SK-N-SH (cell line): ENCODE results near the gene ITGA2. TPM values are rescaled to one million over a fixed set of nuclear protein-coding genes. Genes with fewer than 3 reads are reported as not detected.

Source experiments
- CTCF ChIA-PET: fragments of 300-600, 350-600 bp; formaldehyde crosslinking; extraction: SDS; loops from one replicate; lab custom pipeline; 2021; lab: Yijun Ruan, JAX
- POLR2A ChIA-PET: fragments of 350-600 bp; sonication (Branson Sonifier 250); formaldehyde crosslinking; extraction: SDS; loops from one replicate; lab custom pipeline; 2020; ENCODE audit warnings: antibody characterized with exemption, inconsistent platforms; lab: Yijun Ruan, JAX
- DNase-seq: peaks from one replicate; pipeline ENCODE4 v3.0.0; 2012
- H2AFZ ChIP-seq: fragments of 200-600 bp; sonication (generic); 2 replicates; pipeline ENCODE4 v1.8.1; 2016; ENCODE audit warnings: antibody characterized with exemption, mild to moderate bottlenecking, low read depth
- H3F3A ChIP-seq: fragments of 200-600 bp; sonication (generic); replicated peaks from 2 replicates; pipeline ENCODE3; 2016; ENCODE audit warnings: antibody characterized with exemption, mild to moderate bottlenecking; ENCODE audit not compliant: insufficient read depth
- H3K27ac ChIP-seq, 2 experiments: fragments of 200-500 bp in 1 of 2; fragments of 200-600 bp in 1 of 2; sonication (Bioruptor generic) in 1 of 2; sonication (generic), shearing (Covaris generic) in 1 of 2; 2 replicates each; pipeline versions ENCODE4 v1.5.1 to v1.6.1; 2014 to 2016; ENCODE audit warnings: low read depth in 2 of 2, inconsistent platforms in 1 of 2, low read length in 1 of 2, mild to moderate bottlenecking in 1 of 2, mixed read lengths in 1 of 2
- H3K27me3 ChIP-seq: fragments of 200-600 bp; sonication (generic), shearing (Covaris generic); 2 replicates; pipeline ENCODE4 v1.6.1; 2016; ENCODE audit warnings: mixed run types; ENCODE audit not compliant: insufficient read depth
- H3K36me3 ChIP-seq, 2 experiments: fragments of 200-500 bp in 1 of 2; fragments of 200-600 bp in 1 of 2; sonication (Bioruptor generic) in 1 of 2; sonication (generic) in 1 of 2; replicated peaks in 1 of 2; 2 replicates each; pipeline versions ENCODE3 to v1.5.1; 2014 to 2016; ENCODE audit warnings: low read length in 1 of 2, mild to moderate bottlenecking in 1 of 2; ENCODE audit not compliant: insufficient read depth in 2 of 2, control insufficient read depth in 1 of 2
- H3K4me1 ChIP-seq, 2 experiments: fragments of 200-500 bp in 1 of 2; fragments of 200-600 bp in 1 of 2; sonication (Bioruptor generic) in 1 of 2; sonication (generic), shearing (Covaris generic) in 1 of 2; 2 replicates each; pipeline versions ENCODE4 v1.5.1 to v1.6.1; 2014 to 2016; ENCODE audit warnings: low read depth in 1 of 2, low read length in 1 of 2, mixed run types in 1 of 2; ENCODE audit not compliant: insufficient read depth in 2 of 2, control insufficient read depth in 1 of 2
- H3K4me2 ChIP-seq: fragments of 200-600 bp; sonication (generic), shearing (Covaris generic); 2 replicates; pipeline ENCODE4 v1.6.1; 2017; ENCODE audit warnings: mixed run types
- H3K4me3 ChIP-seq, 2 experiments: fragments of 200-500 bp in 1 of 2; fragments of 200-600 bp in 1 of 2; sonication (Bioruptor generic) in 1 of 2; sonication (generic), shearing (Covaris generic) in 1 of 2; 2 replicates each; pipeline versions ENCODE4 v1.5.1 to v1.8.1; 2014 to 2016; ENCODE audit warnings: low read depth in 2 of 2, inconsistent platforms in 1 of 2, low read length in 1 of 2, mild to moderate bottlenecking in 1 of 2, mixed read lengths in 1 of 2, moderate library complexity in 1 of 2
- H3K79me2 ChIP-seq: fragments of 200-600 bp; sonication (generic); 2 replicates; pipeline ENCODE4 v1.8.1; 2017; ENCODE audit warnings: mild to moderate bottlenecking; ENCODE audit not compliant: insufficient read depth
- H3K9ac ChIP-seq: fragments of 200-600 bp; sonication (generic); 2 replicates; pipeline ENCODE4 v1.6.1; 2017; ENCODE audit warnings: mixed run types
- H3K9me2 ChIP-seq: fragments of 200-600 bp; sonication (generic); 2 replicates; pipeline ENCODE4 v1.6.1; 2017; ENCODE audit warnings: mixed run types
- H3K9me3 ChIP-seq: fragments of 200-600 bp; sonication (generic); 2 replicates; pipeline ENCODE4 v1.6.1; 2017; ENCODE audit warnings: mixed run types, mild to moderate bottlenecking, moderate library complexity
- H4K20me1 ChIP-seq: fragments of 200-600 bp; sonication (generic); 2 replicates; pipeline ENCODE4 v1.6.1; 2017; ENCODE audit warnings: mild to moderate bottlenecking, mixed run types; ENCODE audit not compliant: insufficient read depth
- CHD2 ChIP-seq: fragments of 150-350 bp; IDR thresholded peaks from 2 replicates; pipeline ENCODE4 v1.6.1; 2018; ENCODE audit warnings: low read length; ENCODE audit not compliant: partially characterized antibody
- ELF1 ChIP-seq: IDR thresholded peaks from 2 replicates; pipeline ENCODE4 v1.4.0; 2012
- EP300 ChIP-seq, 2 experiments: IDR thresholded peaks; 2 replicates each; pipeline versions ENCODE4 v1.4.0 to v1.6.1; 2012; ENCODE audit warnings: borderline replicate concordance in 1 of 2, low read depth in 1 of 2, low read length in 1 of 2
- EZH2phosphoT487 ChIP-seq: fragments of 200-600 bp; sonication (generic); IDR thresholded peaks from 2 replicates; pipeline ENCODE4 v1.6.1; 2017; ENCODE audit warnings: low read depth, mixed run types, mild to moderate bottlenecking, antibody characterized with exemption, moderate library complexity, borderline replicate concordance
- FOSL2 ChIP-seq: IDR thresholded peaks from 2 replicates; pipeline ENCODE4 v1.4.0; 2012; ENCODE audit warnings: low read depth, mild to moderate bottlenecking, moderate library complexity, borderline replicate concordance
- FOXJ3 ChIP-seq: sonication (generic); formaldehyde crosslinking; IDR thresholded peaks from 2 replicates; pipeline ENCODE4 v1.5.1; 2020; ENCODE audit warnings: mild to moderate bottlenecking, missing genetic modification reagents
- FOXM1 ChIP-seq: IDR thresholded peaks from 2 replicates; pipeline ENCODE4 v1.4.0; 2012; ENCODE audit warnings: low read depth, mild to moderate bottlenecking
- GABPA ChIP-seq: IDR thresholded peaks from 2 replicates; pipeline ENCODE4 v1.4.0; 2012; ENCODE audit warnings: low read depth, mild to moderate bottlenecking
- JUND ChIP-seq: IDR thresholded peaks from 2 replicates; pipeline ENCODE4 v1.4.0; 2012
- POLR2AphosphoS5 ChIP-seq: IDR thresholded peaks from 2 replicates; pipeline ENCODE4 v1.6.1; 2012; ENCODE audit warnings: low read depth, low read length
- RAD21 ChIP-seq: IDR thresholded peaks from 2 replicates; pipeline ENCODE4 v1.6.1; 2012; ENCODE audit warnings: mild to moderate bottlenecking, low read length
- RCOR1 ChIP-seq: fragments of 150-350 bp; IDR thresholded peaks from 2 replicates; pipeline ENCODE4 v1.6.1; 2017; ENCODE audit warnings: antibody characterized with exemption, low read length
- RXRA ChIP-seq: IDR thresholded peaks from 2 replicates; pipeline ENCODE4 v1.4.0; 2012; ENCODE audit warnings: low read depth, mild to moderate bottlenecking, borderline replicate concordance
- SIN3A ChIP-seq: IDR thresholded peaks from 2 replicates; pipeline ENCODE4 v1.6.1; 2012; ENCODE audit warnings: low read depth, mild to moderate bottlenecking, low read length, moderate library complexity, borderline replicate concordance
- TAF1 ChIP-seq: IDR thresholded peaks from 2 replicates; pipeline ENCODE4 v1.6.1; 2012; ENCODE audit warnings: low read depth, mild to moderate bottlenecking, low read length, moderate library complexity, borderline replicate concordance
- TCF12 ChIP-seq: IDR thresholded peaks from 2 replicates; pipeline ENCODE4 v1.4.0; 2012
- TEAD4 ChIP-seq: IDR thresholded peaks from 2 replicates; pipeline ENCODE4 v1.4.0; 2012; ENCODE audit warnings: mild to moderate bottlenecking, borderline replicate concordance; ENCODE audit not compliant: insufficient read depth
- USF1 ChIP-seq: IDR thresholded peaks from 2 replicates; pipeline ENCODE4 v1.4.0; 2012; ENCODE audit warnings: low read depth, borderline replicate concordance
- USF2 ChIP-seq: fragments of 150-350 bp; IDR thresholded peaks from 2 replicates; pipeline ENCODE4 v1.6.1; 2017; ENCODE audit warnings: antibody characterized with exemption, low read length, low read depth, borderline replicate concordance
- YY1 ChIP-seq: IDR thresholded peaks from 2 replicates; pipeline ENCODE4 v1.4.0; 2012; ENCODE audit warnings: low read depth, mild to moderate bottlenecking
- WGBS: methylation state at CpG from one replicate; pipeline ENCODE4 v1.1.6; 2017; ENCODE audit warnings: low lambda C conversion rate; 5-methylcytosine and 5-hydroxymethylcytosine counted together
- polyA plus RNA-seq, 3 experiments: library from polyadenylated mRNA; depleted of rRNA; stranded (reverse); fragments of >200 nt; gene quantifications; 2 replicates each; pipeline ENCODE4 v1.2.3, GENCODE V29; 2012
- TF ChIP-seq, protein P1 (sequence below): IDR thresholded peaks from 2 replicates; pipeline ENCODE4 v1.6.1; 2012; ENCODE audit warnings: mild to moderate bottlenecking, low read depth, low read length, moderate library complexity
- TF ChIP-seq, protein P2 (sequence below): fragments of 200-600 bp; sonication (generic); IDR thresholded peaks from 2 replicates; pipeline ENCODE4 v1.6.1; 2017; ENCODE audit warnings: antibody characterized with exemption, mild to moderate bottlenecking, moderate library complexity
- TF ChIP-seq, protein P3 (sequence below): IDR thresholded peaks from 2 replicates; pipeline ENCODE4 v1.4.0; 2012; ENCODE audit warnings: low read depth
- TF ChIP-seq, protein P4 (sequence below): IDR thresholded peaks from 2 replicates; pipeline ENCODE4; 2012
- TF ChIP-seq, protein P5 (sequence below): fragments of 150-350 bp; IDR thresholded peaks from 2 replicates; pipeline ENCODE4 v1.6.1; 2016; ENCODE audit warnings: mild to moderate bottlenecking, low read depth, low read length

ITGA2 gene
- polyA plus RNA-seq, 1 of the 3 experiments (the other 2 are of a cell fraction) = 38.2 TPM

DNA sequence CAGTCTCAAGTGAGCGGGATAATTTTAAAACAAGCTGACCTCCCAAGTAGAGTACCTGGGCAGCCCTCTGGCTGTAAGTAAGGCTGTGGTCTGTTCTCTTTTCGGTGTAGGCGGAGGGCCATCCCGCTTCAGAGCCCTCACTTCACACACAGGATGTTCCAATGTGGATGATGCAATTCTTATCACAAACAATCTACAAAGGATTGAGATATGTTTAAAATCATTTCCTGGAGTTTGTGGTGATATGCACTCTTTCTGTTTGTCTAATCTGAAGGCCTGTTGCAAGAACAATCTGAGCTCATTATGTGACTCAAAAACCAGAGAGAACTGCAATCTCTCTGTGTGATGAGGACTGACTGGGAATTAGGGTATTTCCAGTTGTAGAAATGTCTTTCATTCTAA is 42.5 kb downstream of the ITGA2 start:
- Histone ChIP-seq H3K27ac (peak overlapping the region; percentile 87 to 97), H3K27me3 (no peaks in the 10 kb centered on the region), H3K4me2 (peak overlapping the region; percentile 19; the same call in 1 of the 2 replicates), H4K20me1 (no peaks in the 10 kb centered on the region), H3K4me1 (peaks cover 5 to 73% of the 10 kb centered on the region in 2 experiments), H3K79me2 (peaks cover 68% of the 10 kb centered on the region), H3F3A (peaks cover 92% of the 10 kb centered on the region), H3K36me3 (peaks cover 3 to 49% of the 10 kb centered on the region in 2 experiments), H3K9me2 (no peaks in the 10 kb centered on the region), H3K9ac (peak overlapping the region; percentile 65), H3K4me3 (no peak overlapping the region), H2AFZ (no peak overlapping the region), H3K9me3 (no peaks in the 10 kb centered on the region)
- ChIA-PET CTCF (interaction anchor here (0.7 kb wide), 1 partner anchor 64 kb away, joined by 3 read pairs; no protein-coding TSS in a partner anchor), POLR2A (no interaction called here)
- DNase-seq = peak; percentile 7
- 5% methylated on average over 4 of the region's 4 CpGs for WGBS
- TF ChIP-seq, protein P1, sequence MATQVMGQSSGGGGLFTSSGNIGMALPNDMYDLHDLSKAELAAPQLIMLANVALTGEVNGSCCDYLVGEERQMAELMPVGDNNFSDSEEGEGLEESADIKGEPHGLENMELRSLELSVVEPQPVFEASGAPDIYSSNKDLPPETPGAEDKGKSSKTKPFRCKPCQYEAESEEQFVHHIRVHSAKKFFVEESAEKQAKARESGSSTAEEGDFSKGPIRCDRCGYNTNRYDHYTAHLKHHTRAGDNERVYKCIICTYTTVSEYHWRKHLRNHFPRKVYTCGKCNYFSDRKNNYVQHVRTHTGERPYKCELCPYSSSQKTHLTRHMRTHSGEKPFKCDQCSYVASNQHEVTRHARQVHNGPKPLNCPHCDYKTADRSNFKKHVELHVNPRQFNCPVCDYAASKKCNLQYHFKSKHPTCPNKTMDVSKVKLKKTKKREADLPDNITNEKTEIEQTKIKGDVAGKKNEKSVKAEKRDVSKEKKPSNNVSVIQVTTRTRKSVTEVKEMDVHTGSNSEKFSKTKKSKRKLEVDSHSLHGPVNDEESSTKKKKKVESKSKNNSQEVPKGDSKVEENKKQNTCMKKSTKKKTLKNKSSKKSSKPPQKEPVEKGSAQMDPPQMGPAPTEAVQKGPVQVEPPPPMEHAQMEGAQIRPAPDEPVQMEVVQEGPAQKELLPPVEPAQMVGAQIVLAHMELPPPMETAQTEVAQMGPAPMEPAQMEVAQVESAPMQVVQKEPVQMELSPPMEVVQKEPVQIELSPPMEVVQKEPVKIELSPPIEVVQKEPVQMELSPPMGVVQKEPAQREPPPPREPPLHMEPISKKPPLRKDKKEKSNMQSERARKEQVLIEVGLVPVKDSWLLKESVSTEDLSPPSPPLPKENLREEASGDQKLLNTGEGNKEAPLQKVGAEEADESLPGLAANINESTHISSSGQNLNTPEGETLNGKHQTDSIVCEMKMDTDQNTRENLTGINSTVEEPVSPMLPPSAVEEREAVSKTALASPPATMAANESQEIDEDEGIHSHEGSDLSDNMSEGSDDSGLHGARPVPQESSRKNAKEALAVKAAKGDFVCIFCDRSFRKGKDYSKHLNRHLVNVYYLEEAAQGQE = no peak
- TF ChIP-seq, protein P2, sequence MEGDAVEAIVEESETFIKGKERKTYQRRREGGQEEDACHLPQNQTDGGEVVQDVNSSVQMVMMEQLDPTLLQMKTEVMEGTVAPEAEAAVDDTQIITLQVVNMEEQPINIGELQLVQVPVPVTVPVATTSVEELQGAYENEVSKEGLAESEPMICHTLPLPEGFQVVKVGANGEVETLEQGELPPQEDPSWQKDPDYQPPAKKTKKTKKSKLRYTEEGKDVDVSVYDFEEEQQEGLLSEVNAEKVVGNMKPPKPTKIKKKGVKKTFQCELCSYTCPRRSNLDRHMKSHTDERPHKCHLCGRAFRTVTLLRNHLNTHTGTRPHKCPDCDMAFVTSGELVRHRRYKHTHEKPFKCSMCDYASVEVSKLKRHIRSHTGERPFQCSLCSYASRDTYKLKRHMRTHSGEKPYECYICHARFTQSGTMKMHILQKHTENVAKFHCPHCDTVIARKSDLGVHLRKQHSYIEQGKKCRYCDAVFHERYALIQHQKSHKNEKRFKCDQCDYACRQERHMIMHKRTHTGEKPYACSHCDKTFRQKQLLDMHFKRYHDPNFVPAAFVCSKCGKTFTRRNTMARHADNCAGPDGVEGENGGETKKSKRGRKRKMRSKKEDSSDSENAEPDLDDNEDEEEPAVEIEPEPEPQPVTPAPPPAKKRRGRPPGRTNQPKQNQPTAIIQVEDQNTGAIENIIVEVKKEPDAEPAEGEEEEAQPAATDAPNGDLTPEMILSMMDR = no peak
- TF ChIP-seq, protein P3, sequence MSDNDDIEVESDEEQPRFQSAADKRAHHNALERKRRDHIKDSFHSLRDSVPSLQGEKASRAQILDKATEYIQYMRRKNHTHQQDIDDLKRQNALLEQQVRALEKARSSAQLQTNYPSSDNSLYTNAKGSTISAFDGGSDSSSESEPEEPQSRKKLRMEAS = peak; percentile 74; the same call in 1 of the 2 replicates
- TF ChIP-seq EP300 (IDR thresholded peaks at IDR 0.05; ENCODE audit: borderline replicate concordance in 1 of 2, low read depth in 1 of 2, low read length in 1 of 2) (peak; percentile 82 to 99), YY1 (no peak), CHD2 (no peak), ELF1 (peak; percentile 46; the same call in 1 of the 2 replicates), TCF12 (peak; percentile 98), TEAD4 (peak; percentile 91), RAD21 (no peak), USF1 (no peak), RXRA (peak; percentile 79; the same call in 1 of the 2 replicates), USF2 (no peak), RCOR1 (no peak), SIN3A (0 out of 2 replicates have a peak, but pooled peaks have one; percentile 32), FOXM1 (peak; percentile 93), POLR2AphosphoS5 (peak; percentile 82; the same call in 1 of the 2 replicates), TAF1 (0 out of 2 replicates have a peak, but pooled peaks have one; percentile 22), GABPA (no peak), JUND (peak; percentile 89), FOSL2 (peak; percentile 77), EZH2phosphoT487 (no peak), FOXJ3 (CRISPR knock-in tag) (no peak)
- TF ChIP-seq, protein P4, sequence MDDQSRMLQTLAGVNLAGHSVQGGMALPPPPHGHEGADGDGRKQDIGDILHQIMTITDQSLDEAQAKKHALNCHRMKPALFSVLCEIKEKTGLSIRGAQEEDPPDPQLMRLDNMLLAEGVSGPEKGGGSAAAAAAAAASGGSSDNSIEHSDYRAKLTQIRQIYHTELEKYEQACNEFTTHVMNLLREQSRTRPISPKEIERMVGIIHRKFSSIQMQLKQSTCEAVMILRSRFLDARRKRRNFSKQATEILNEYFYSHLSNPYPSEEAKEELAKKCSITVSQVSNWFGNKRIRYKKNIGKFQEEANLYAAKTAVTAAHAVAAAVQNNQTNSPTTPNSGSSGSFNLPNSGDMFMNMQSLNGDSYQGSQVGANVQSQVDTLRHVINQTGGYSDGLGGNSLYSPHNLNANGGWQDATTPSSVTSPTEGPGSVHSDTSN = peak; percentile 96
- TF ChIP-seq, protein P5, sequence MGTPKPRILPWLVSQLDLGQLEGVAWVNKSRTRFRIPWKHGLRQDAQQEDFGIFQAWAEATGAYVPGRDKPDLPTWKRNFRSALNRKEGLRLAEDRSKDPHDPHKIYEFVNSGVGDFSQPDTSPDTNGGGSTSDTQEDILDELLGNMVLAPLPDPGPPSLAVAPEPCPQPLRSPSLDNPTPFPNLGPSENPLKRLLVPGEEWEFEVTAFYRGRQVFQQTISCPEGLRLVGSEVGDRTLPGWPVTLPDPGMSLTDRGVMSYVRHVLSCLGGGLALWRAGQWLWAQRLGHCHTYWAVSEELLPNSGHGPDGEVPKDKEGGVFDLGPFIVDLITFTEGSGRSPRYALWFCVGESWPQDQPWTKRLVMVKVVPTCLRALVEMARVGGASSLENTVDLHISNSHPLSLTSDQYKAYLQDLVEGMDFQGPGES = no peak
